ENCODE data around the gene PIP5K1B. TPM values are rescaled to one million over a fixed set of nuclear protein-coding genes. Genes with fewer than 3 reads are reported as not detected.

Gene PIP5K1B, protein sequence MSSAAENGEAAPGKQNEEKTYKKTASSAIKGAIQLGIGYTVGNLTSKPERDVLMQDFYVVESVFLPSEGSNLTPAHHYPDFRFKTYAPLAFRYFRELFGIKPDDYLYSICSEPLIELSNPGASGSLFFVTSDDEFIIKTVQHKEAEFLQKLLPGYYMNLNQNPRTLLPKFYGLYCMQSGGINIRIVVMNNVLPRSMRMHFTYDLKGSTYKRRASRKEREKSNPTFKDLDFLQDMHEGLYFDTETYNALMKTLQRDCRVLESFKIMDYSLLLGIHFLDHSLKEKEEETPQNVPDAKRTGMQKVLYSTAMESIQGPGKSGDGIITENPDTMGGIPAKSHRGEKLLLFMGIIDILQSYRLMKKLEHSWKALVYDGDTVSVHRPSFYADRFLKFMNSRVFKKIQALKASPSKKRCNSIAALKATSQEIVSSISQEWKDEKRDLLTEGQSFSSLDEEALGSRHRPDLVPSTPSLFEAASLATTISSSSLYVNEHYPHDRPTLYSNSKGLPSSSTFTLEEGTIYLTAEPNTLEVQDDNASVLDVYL
- total RNA-seq, result not detected in 2 replicates

DNA sequence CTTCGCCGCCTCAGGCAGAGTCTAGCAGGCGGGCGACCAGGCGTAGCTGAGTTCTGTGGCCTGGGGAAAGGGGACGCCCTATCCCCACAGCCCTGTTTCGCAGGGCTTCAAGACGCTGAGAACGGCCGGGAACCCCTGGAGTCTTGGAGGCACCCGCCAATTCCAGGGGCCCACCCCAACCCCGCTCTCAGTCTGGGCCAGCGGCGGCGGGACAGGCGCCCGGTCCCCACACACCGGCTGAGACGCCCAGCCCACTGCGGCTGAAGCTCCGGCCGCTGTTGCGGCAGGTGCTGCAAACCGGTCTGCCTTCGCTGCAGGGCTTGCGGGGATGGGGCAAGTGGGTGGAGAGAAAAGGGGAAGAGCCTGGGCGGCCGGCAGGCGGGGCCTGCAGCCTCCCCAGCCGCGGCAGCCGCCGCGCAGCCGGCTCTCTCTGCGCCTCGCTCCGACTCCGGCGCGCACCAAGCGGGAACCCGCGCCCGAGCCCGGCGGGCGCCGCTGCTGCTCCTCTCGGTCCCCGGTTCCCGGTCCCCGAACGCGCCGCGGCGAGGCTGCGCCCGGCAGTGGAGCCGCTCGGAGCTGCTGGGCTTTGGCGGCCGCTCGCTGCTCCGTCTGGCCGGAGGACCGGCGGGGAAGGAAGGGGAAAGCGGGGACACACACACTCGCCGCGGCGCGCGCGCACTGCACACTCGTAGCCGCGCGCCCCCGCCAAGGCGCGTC lies at the start of gene PIP5K1B:
TSS of gene PIP5K1B (plus strand) at position 427 of the 717 bp plus-strand sequence. CDS start 117,375 bp downstream, outside the sequence.

DNA sequence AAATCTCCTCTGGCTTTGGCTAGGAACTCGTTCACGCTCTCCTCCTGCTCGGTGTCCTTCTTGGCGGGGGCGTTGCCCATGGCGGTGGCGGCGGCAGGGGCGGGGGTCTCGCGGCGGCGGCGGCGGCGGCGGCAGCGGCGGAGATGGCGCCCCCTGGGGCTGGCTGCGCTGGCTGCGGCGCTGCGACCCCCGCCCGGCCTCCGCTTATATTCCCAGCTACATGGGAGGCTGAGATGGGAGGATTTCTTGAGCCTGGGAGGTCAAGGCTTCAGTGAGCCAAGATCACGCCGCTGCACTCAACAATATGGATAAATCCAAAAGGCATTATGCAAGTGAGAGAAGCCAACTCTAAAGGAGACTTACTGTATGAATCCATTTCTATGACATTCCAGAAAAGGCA lies 309.0 kb downstream of the PIP5K1B start, which contains the start of gene PRKACG:
TSS of gene PRKACG (minus strand) at position 101 of the 400 bp plus-strand sequence. CDS start at position 80, 21 bp downstream.

DNA sequence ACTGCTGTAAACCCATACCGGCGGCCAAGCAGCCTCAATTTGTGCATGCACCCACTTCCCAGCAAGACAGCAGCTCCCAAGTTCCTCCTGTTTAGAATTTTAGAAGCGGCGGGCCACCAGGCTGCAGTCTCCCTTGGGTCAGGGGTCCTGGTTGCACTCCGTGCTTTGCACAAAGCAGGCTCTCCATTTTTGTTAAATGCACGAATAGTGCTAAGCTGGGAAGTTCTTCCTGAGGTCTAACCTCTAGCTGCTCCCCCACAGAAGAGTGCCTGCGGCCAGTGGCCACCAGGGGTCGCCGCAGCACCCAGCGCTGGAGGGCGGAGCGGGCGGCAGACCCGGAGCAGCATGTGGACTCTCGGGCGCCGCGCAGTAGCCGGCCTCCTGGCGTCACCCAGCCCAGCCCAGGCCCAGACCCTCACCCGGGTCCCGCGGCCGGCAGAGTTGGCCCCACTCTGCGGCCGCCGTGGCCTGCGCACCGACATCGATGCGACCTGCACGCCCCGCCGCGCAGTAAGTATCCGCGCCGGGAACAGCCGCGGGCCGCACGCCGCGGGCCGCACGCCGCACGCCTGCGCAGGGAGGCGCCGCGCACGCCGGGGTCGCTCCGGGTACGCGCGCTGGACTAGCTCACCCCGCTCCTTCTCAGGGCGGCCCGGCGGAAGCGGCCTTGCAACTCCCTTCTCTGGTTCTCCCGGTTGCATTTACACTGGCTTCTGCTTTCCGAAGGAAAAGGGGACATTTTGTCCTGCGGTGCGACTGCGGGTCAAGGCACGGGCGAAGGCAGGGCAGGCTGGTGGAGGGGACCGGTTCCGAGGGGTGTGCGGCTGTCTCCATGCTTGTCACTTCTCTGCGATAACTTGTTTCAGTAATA lies 330.6 kb downstream of the PIP5K1B start, which contains the start of gene FXN:
TSS of gene FXN (plus strand) at position 315 of the 871 bp plus-strand sequence. CDS start at position 346, 31 bp downstream.

Other genes starting within 250 kb of the PIP5K1B start
- gene TMEM252, start 164.4 kb upstream of the PIP5K1B start, total RNA-seq, result not detected in 2 replicates